Hepatocyte (in vitro differentiated cells): ENCODE results near the gene COPZ2. TPM values are rescaled to one million over a fixed set of nuclear protein-coding genes. Genes with fewer than 3 reads are reported as not detected.

Source experiments
- microRNA counts: library from miRNA; unstranded; fragments of <30 nt; microRNA quantifications from one replicate; lab custom pipeline; 2017
- microRNA-seq: library from miRNA; unstranded; fragments of <30 nt; microRNA quantifications from one replicate; pipeline ENCODE4, GENCODE V29; 2017
- polyA plus RNA-seq: library from polyadenylated mRNA; unstranded; fragments of >200 nt; fragmentation: Nextera tagmentation; extraction: Ambion mirVana; gene quantifications from 2 replicates; pipeline ENCODE4 v1.2.1, GENCODE V29; 2016
- small RNA-seq: library from RNA; depleted of rRNA; stranded (forward); fragments of <200 nt; gene quantifications from one replicate; pipeline ENCODE3, GENCODE V24; 2014
- total RNA-seq: library from RNA; depleted of rRNA; stranded (reverse); fragments of >200 nt; gene quantifications from 2 replicates; pipeline ENCODE4 v1.2.3, GENCODE V29; 2014

The COPZ2 gene
- total and polyA plus RNA-seq, 2 experiments from 2014 or later, result 36.0 to 139 TPM

MicroRNA genes within 50 kb of the gene (microRNA counts, 767-probe panel; counts per million panel counts)
- microRNA hsa-miR-152 (lab: Ali Mortazavi, UCI), result 6,077 counts per million, percentile 25 among the panel's probes with 10 or more counts

Small RNA genes within 50 kb of the gene (microRNA-seq; reads per million reads assigned to microRNA genes)
- gene MIR152, result 1,639 reads per million, percentile 82 among the genes with 10 or more reads in this experiment

Small RNA genes within 50 kb of the gene (small RNA-seq; reads per million reads assigned to genes)
- gene AC004477.2 (not detected), gene MIR152 (213 reads per million, percentile 98 among the genes with 10 or more reads in this experiment)

Other genes with a start within 250 kb of the COPZ2 start
- 3.9 and 6.2 TPM in 2 replicates for gene OSBPL7, start 216.0 kb downstream of the COPZ2 start, total RNA-seq
- 9.3 and 9.8 TPM in 2 replicates for gene OSBPL7, start 216.0 kb downstream of the COPZ2 start, polyA plus RNA-seq
- 30.7 and 38.2 TPM in 2 replicates for gene MRPL10, start 206.3 kb downstream of the COPZ2 start, total RNA-seq
- gene MRPL10, start 206.3 kb downstream of the COPZ2 start, polyA plus RNA-seq, result 33.7 and 34.7 TPM in 2 replicates
- gene LRRC46, start 206.1 kb downstream of the COPZ2 start, total RNA-seq, result not detected in 2 replicates
- 0.78 and 0.83 TPM in 2 replicates for gene LRRC46, start 206.1 kb downstream of the COPZ2 start, polyA plus RNA-seq
- 20.4 and 35.3 TPM in 2 replicates for gene SCRN2, start 196.5 kb downstream of the COPZ2 start, total RNA-seq
- 59.8 and 79.0 TPM in 2 replicates for gene SCRN2, start 196.5 kb downstream of the COPZ2 start, polyA plus RNA-seq
- 0.80 and 1.3 TPM in 2 replicates for gene SP6, start 186.6 kb downstream of the COPZ2 start, total RNA-seq
- gene SP6, start 186.6 kb downstream of the COPZ2 start, polyA plus RNA-seq, result 1.3 and 1.7 TPM in 2 replicates
- 1.5 and 3.3 TPM in 2 replicates for gene SP2, start 141.6 kb downstream of the COPZ2 start, total RNA-seq
- gene SP2, start 141.6 kb downstream of the COPZ2 start, polyA plus RNA-seq, result 6.7 and 10.6 TPM in 2 replicates
- 17.0 and 18.6 TPM in 2 replicates for gene PNPO, start 96.2 kb downstream of the COPZ2 start, total RNA-seq
- 10.4 and 12.2 TPM in 2 replicates for gene PNPO, start 96.2 kb downstream of the COPZ2 start, polyA plus RNA-seq
- gene PRR15L, start 79.9 kb downstream of the COPZ2 start, total RNA-seq, result 64.9 and 66.4 TPM in 2 replicates
- gene PRR15L, start 79.9 kb downstream of the COPZ2 start, polyA plus RNA-seq, result 48.0 and 56.5 TPM in 2 replicates
- gene CDK5RAP3, start 66.7 kb downstream of the COPZ2 start, total RNA-seq, result 88.9 and 124 TPM in 2 replicates
- 179 and 236 TPM in 2 replicates for gene CDK5RAP3, start 66.7 kb downstream of the COPZ2 start, polyA plus RNA-seq
- gene NFE2L1, start 10.6 kb upstream of the COPZ2 start, total RNA-seq, result 82.0 and 86.4 TPM in 2 replicates
- gene NFE2L1, start 10.6 kb upstream of the COPZ2 start, polyA plus RNA-seq, result 35.3 and 42.4 TPM in 2 replicates
- 49.0 and 57.0 TPM in 2 replicates for gene CBX1, start 63.7 kb upstream of the COPZ2 start, total RNA-seq
- 20.7 and 23.5 TPM in 2 replicates for gene CBX1, start 63.7 kb upstream of the COPZ2 start, polyA plus RNA-seq
- 11.3 and 12.4 TPM in 2 replicates for gene SNX11, start 70.0 kb upstream of the COPZ2 start, total RNA-seq
- 9.2 and 13.2 TPM in 2 replicates for gene SNX11, start 70.0 kb upstream of the COPZ2 start, polyA plus RNA-seq